Measurements from ENCODE around the gene RNF125.

DNA sequence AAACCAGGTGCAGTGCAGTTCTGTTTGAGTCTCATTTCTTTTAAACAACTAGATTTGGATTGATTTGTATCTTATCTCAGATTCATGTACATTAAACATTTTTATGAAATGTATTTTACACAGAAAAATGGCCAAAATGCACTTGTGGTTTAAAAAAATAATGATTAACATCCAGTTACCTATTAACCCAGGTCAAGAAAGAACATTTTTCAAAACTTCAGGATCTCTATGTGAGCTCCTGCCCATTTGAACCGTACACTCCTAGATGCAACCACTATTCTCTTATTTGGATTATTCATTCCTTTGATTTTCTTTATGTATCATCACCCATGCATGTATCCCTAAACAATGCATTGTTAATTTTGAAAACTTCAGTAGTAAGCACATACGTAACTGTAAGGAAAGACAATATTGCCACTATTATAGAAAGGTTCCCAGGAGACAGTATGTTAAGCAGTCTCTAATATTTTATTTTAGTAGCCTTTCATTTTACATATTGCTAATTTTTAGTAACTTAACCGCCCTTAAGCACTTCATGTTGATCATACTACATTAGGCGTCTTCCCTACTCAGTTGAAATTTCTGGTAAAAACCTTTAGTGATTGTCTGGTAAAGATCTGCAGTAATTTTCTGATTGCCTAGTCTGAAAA lies 95.8 kb downstream of the RNF125 start:
- TF ChIP-seq CTCF (IDR thresholded peaks at IDR 0.05) (no peak), EZH2 (IDR thresholded peaks at IDR 0.05; ENCODE audit: borderline replicate concordance, insufficient read depth, low read depth, low read length, poor library complexity, severe bottlenecking) (no peak)

Measured in B cell (primary cell).